Measurements from ENCODE around the gene CENPO.

- TF ChIP-seq, protein P1, sequence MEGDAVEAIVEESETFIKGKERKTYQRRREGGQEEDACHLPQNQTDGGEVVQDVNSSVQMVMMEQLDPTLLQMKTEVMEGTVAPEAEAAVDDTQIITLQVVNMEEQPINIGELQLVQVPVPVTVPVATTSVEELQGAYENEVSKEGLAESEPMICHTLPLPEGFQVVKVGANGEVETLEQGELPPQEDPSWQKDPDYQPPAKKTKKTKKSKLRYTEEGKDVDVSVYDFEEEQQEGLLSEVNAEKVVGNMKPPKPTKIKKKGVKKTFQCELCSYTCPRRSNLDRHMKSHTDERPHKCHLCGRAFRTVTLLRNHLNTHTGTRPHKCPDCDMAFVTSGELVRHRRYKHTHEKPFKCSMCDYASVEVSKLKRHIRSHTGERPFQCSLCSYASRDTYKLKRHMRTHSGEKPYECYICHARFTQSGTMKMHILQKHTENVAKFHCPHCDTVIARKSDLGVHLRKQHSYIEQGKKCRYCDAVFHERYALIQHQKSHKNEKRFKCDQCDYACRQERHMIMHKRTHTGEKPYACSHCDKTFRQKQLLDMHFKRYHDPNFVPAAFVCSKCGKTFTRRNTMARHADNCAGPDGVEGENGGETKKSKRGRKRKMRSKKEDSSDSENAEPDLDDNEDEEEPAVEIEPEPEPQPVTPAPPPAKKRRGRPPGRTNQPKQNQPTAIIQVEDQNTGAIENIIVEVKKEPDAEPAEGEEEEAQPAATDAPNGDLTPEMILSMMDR (IDR thresholded peaks at IDR 0.05): no peak
- TF ChIP-seq IRF2 (CRISPR knock-in tag; IDR thresholded peaks at IDR 0.05; ENCODE audit: borderline replicate concordance, low read depth) (no peak), CREM (CRISPR knock-in tag; IDR thresholded peaks at IDR 0.05) (no peak), AFF4 (CRISPR knock-in tag; IDR thresholded peaks at IDR 0.05; ENCODE audit: borderline replicate concordance) (no peak), ZBTB21 (CRISPR knock-in tag; IDR thresholded peaks at IDR 0.05; ENCODE audit: borderline replicate concordance) (no peak)
Observed at GRCh38 chr2:24852026-24852425, 58.8 kb downstream of the CENPO start.
